ENCODE measurements around the gene LUZP1.

Gene LUZP1

DNA sequence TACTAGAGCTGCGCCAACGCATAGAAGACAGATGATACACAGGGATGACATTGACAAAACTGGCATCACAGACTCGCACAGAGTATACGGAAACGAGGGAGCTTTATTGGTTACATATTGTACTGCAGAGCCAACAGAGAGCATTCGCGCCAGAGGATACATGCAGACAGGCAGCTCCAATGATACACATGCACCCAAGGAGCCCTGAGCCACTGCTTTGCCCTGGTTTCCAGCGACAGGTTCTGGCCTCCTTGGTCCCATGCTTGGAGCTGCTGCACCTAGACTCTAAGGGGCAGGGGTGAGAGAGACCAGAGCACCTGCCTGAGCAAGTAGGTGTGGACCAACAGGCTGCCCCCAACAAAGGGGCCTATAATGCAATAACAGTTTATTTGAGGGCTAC, 83.8 kb downstream of the LUZP1 start:
- no peak for DNase-seq (ENCODE audit: low spot score)

DNA sequence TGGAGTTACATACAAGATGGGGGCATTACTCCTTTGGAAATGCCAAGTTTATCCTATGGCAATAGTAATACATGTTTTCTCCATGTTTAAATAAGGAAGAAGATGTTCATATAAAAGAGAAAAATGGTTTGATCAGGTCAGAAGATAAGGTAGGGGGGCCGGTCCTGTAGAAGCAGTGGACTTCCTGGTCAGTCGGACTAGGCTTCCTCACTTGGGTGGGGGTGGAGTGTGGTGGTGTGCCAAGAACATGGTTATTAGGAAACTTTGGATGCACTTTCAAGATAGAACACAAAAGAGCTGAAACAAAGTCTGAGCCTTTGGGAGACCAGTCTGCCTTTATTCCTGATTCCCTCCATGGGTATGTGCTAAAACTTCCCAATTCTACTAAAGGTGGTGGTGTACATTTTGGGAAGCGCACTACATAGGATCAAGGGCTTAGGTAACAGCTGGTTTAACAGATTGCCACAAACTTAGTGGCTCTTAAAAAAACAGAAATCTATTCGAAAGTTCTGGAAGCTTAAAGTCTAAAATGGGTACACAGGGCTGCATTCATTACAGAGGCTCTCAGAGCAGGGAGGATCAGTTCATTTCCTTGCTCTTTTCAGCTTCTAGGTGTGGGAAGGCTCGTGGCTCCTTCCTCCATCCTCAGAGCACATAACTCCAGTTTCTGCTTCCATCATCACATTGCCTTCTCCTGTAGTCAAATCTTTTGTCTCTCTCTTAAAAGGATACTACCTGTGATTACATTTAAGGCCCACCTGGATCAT, 84.8 kb downstream of the LUZP1 start:
- no peak for DNase-seq (ENCODE audit: low spot score)

DNA sequence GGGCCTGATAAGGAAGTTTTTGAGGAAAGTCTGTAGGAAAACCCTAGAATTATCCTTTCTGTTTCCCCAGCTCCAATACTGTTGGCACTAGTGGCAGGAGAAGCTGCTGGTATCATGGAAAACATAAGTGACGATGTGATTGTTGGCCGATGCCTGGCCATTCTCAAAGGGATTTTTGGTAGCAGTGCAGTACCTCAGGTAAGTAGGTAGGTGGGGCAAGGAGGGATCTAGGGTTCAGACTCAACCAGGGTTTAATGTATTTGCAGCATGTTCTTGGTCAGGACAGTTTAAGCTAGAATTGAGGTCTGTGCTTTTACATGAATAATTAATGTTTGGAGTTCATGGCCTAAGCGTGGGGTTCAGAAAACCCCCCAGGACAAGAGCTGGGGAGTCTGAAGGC, 87.3 kb downstream of the LUZP1 start:
- peak; percentile 13 for DNase-seq (ENCODE audit: low spot score)

DNA sequence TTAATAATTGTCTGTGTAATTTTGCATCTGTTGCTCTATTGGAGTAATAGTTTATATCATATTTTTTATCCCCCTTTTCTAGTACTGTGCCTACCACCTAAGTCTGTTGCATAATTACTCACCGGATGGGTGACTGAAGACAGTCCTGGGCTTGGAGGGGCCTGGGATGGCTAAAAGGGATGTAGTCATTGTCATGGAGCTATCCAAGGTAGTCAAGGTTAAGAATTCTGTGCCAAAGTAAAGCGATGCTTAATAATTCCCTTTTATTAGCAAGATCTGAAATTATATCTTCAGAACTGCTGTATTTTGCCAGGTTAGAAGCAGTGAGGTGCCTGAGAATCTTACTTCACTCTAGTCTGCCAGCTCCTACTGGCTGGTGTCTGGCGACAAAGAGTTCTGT, 87.8 kb downstream of the LUZP1 start:
- DNase-seq (ENCODE audit: low spot score) = no peak

DNA sequence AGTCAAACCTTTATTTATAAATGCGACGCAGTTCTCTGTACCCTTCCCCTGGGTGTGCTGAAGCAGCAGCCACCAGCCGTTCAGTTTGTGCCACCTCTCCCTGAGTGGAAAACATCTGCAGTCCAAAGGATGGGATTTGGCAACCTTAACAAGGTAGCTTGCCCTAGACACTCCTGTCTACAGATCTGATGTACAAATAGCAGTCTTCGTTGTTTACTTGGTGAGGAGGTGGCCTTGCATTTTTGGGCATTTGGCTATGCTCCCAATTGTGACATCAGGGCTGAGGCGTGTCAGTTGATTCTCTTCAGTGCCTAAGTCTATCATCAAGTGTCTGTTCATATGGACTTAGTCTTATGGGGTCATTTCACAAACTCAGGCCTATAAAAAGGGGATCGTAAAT, 89.6 kb downstream of the LUZP1 start:
- DNase-seq (ENCODE audit: low spot score) = no peak

DNA sequence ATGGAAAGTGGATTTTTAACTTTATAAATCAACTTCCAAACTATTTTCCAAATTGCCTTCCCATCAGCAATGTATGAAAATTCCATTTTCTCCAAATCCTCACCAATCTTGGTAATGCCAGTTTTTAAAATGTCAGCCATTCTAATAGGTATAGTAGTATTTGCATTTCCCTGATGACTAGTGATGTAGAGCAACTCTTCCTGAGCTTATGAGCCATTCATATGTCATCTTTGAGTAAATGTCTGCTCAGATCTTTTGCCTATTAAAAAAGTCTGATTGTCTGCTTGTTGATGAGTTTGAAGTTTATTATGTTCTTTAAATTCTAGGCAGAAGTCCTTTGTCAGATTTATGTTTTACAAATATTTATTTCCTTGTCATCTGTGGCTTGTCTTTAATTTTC, 94.6 kb downstream of the LUZP1 start:
- no peak for DNase-seq (ENCODE audit: low spot score)

DNA sequence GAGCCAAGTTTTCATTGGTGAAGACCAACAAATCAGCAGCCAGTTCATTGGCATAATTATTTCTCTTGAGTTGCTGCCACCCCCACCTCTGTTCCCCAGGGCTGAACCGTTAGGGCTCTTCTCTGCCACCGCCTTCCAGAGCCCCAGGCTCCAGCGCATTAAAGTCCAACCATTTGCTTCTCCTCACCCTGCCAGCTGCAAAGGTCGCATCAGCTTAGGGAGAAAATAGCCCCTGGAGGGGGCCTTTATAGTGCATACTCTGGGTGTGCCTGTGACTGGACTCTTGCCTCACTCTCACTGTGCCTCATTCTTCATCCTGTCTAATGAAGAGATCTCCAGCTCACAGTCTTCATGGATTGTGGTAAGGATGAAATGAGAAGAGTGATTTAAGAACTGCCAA, 99.0 kb downstream of the LUZP1 start:
- DNase-seq (ENCODE audit: low spot score) = no peak

DNA sequence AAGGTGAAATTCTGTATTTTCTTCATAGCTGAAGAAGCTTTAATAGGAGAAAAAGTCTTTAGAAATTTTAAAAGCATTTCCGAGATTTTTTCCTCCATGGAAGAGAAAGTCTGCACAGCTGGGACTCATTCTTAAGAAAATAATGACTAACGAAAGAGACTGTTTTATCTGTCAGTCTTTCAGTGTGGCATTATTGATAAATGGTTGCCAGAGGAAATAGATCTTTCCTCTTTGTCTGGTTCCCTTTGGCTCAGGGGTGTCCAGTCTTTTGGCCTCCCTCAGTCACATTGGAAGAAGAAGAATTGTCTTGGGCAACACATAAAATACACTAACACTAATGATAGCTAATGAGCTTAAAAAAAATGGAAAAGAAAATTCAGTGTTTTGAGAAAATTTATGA, 99.5 kb downstream of the LUZP1 start:
- DNase-seq (ENCODE audit: low spot score) = no peak

DNA sequence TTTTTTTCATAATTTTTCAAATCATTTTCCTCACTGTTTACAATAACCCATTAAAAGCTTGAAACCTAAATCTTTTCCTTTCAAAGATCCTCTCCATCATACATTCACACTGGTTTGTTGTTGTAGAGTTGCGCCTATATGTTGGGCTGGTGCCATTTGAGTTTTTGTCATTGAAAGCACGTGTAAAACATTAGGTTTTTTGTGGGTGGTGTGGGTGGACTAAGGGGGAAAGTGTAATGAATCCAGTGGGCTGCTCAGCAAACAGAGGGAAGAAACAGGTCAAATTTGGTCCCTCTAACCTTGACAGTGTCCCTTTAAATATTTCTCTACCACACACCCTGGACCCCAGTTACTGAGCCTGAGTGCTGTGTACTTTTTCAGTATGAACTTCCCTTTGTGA, 102.6 kb downstream of the LUZP1 start:
- no peak for DNase-seq (ENCODE audit: low spot score)

DNA sequence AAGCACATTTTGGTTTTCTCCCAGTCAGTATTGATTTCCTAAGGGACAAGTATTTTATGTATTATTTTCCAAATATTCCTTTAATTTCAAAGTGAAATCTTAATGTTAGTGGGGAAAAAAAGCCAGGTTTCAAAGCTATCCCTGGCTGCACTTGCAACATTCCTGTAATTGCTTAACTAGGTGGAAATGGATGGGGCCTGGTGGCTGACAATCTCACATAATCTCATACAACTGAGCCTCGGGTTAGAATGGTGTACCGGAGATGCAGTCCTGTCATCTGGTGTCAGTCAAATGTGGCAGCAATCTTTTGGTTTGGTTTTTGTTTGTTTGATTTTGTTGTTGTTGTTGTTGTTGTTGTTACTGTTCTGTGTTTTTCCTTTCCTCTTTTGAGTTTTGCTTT, 103.3 kb downstream of the LUZP1 start:
- DNase-seq (ENCODE audit: low spot score) = no peak

DNA sequence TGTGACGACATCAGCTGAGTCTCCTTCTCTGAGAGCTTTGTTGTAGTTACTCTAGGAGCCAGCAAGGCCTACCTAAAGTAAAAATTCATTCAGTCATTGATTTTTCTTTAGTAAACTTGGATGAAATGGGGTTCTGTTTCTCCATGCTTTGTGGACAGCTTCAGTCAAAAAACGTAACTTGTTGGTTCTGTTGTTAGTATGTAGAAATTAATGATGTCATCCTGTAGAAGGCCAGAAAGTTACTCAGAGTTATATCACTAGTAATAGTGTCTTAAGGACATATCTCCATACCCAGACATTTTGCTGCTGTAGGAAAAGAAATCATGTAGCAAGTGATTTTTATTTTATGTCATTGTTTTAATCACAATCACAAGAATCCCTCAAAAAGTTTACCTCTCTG, 106.4 kb downstream of the LUZP1 start:
- no peak for DNase-seq (ENCODE audit: low spot score)

DNA sequence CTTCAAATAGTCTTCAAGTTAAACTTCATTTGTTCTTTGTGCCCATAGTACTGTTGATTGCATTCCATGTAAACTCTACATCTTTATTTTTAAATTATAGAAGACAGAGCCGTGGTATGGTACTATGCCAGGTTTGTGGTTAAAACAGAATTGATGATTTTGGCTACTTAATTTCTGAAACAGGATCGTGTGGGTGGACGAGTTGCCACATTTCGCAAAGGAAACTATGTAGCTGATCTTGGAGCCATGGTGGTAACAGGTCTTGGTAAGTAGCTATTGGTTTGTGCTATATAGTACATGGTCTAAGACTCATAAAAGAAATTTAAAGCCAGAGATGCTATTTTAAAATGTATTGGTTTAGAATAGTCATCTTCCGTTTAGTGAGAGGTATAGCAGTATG, 111.4 kb downstream of the LUZP1 start:
- DNase-seq (ENCODE audit: low spot score) = no peak

DNA sequence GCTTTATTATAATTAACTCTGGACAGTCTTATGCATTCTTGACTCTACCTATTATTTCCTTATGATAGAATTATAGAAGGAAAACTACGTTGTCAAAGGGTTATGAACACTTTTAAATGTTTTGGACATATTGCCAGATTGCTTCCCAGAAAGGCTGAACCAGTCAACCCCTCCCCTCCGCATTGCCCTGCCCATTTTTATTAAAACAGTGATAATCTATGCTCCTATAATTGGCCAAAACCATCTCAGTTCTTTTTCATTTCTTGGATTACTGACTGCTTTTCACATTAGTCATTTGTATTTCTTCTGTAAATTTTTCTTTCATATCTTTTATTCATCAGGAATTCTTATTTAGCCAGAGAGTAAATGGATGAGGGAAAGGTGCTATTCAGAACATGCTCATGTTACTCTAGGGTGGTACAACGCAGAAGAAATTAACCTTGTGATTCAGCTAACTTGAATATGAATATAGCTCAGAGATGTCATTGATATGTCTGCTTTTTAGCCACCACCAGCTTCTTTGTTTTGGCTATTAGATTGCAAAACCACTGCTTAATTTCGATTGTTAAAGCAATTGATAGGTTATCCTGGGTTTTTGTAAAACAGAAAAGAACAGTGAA, 117.3 kb downstream of the LUZP1 start:
- DNase-seq (ENCODE audit: low spot score) = no peak

DNA sequence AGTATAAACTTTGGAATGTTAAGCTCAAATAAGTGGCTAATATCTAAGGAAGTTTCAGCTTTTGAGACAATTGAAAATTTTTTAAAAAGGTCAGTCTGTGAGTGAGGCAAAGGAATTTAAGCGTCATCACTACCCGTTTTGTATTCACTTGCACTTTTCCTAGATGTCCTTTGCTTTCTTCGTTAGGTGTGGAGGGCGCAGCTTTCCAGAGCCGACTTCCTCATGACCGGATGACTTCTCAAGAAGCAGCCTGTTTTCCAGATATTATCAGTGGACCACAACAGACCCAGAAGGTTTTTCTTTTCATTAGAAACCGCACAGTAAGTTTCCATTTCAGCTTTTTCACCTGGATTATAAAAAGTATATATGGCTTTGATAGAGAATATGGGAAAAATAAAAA, 118.5 kb downstream of the LUZP1 start:
- DNase-seq (ENCODE audit: low spot score) = no peak

DNA sequence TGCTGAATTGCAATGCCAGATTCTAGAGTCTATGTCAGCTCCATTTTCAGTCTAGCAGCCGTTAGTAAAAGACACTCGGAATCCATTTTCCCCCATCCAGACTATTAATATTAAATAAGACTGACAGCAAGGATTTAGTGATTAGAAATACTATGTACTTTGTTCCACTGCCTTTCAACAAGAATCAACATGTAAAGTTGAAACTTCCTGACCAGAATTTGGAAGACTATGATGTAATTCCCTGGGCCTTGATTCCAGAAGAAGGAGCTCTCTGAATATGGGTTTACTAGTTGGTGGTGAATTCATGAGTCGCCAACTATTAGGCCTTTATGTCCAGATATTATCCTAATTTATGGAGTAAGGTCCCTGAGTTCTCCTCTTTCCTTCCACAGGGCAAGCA, 124.6 kb downstream of the LUZP1 start:
- DNase-seq (ENCODE audit: low spot score) = no peak

DNA sequence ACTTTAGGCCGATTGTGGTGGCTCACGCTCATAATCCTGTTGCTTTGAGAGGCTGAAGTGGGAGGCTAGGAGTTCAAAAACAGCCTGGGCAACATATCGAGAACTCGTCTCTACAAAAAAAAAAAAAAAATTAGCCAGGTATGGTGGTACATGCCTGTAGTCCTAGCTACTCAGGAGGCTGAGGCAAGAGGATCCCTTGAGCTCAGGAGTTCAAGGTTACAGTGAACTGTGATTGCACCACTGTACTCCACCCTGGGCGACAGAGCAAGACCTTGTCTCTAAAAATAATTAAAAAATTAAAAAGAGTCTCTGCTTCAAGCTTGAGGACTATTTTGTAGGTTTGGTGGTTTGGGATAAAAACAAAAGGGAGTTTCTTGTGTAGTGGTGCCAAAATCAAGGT, 128.1 kb downstream of the LUZP1 start:
- DNase-seq (ENCODE audit: low spot score) = no peak

DNA sequence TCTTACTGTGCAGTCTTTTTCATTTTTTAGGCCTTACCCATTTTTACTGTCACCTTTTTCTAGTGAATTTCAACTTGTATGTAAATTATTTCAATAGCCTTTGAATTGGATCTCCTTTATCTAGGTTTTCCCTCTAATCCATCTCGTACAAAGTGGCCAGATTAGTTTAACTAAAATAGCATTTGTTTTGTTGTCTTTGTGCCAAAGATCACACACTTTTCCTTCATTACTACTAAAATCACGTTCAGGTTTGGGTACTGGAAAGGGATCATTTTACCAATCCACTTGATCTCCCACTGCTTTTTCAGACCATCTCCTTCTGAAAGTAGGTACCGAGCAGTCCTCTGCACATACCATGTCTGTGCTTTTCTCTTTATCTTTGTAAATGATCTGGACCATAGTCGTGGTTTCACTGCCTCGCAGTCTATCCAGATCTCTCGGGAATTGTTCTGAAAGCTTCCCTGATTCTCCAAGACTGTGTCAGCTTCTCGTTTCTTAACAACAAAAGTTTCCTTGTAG, 129.3 kb downstream of the LUZP1 start:
- no peak for DNase-seq (ENCODE audit: low spot score)

DNA sequence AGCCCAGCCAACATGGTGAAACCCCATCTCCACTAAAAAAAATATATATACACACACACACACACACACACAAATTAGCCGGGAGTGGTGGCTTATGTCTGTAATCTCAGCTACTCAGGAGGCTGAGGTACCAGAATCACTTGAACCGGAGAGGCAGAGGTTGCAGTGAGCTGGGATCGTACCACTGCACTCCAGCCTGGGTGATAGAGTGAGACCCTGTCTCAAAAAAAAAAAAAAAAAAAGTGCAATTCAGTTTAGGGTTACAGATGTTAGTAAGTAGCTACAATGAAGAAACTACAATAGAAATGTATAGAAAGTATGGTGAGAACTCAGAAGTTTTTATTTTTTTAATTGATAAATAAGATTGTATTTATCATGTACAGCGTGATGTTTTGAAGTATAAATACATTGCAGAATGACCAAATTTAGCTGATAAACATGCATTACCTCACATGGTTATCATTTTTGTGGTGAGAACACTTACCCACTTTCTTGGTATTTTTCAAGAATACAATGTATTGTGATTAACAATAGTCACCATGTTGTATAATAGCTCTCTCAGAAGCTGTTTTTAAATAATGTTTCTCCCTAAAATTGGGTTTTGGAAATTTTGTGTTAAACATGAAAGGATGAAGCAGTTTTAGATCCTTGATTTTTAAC, 131.4 kb downstream of the LUZP1 start:
- no peak for DNase-seq (ENCODE audit: low spot score)

DNA sequence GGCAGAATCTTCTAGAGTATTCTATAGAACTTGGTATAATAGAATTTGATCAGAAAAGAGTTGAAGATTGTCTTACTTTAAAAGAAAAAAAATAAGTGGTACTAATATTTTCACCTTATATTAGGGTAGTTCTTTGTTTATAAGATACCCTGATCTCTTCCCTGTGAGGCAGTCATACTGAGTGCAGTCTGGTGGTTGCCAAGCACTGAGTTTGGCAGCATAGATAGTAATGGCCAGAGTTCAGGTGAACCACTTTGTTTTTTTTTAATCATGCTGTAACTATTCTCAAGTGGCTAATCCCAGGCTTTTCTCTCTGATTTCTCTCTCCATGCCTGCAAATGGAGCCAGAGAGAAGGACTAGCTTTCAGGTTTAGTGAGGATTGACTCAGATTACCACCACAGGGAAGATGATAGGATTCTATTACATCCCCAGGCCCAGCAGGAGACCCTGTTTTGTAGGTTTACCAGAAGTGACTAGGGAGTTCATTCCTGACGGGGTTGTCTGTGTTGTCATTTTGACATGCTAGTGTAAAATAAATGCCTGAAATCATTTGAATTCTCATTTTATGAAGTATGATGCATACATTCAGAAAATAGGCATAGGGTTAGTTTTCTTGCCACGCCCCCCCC, 132.7 kb downstream of the LUZP1 start:
- no peak for DNase-seq (ENCODE audit: low spot score)

Measured in HuH-7 (cell line).